Neural progenitor cell (in vitro differentiated cells): ENCODE results near the gene STX19. TPM values are rescaled to one million over a fixed set of nuclear protein-coding genes. Genes with fewer than 3 reads are reported as not detected.

Experiments
- DNase-seq: peaks from one replicate; pipeline ENCODE4 v3.0.0-alpha.2; 2016; ENCODE audit warnings: low spot score
- H2AFZ ChIP-seq: fragments of 200-600 bp; sonication (generic); replicated peaks from 2 replicates; pipeline ENCODE4 v1.6.1; 2016; ENCODE audit warnings: antibody characterized with exemption
- H3F3A ChIP-seq: fragments of 200-600 bp; sonication (generic); 2 replicates; pipeline ENCODE4 v1.6.1; 2016; ENCODE audit warnings: antibody characterized with exemption, low read depth
- H3K27ac ChIP-seq: fragments of 200-600 bp; sonication (generic); 2 replicates; pipeline ENCODE4 v1.5.1; 2016; ENCODE audit warnings: mild to moderate bottlenecking
- H3K27me3 ChIP-seq: fragments of 200-600 bp; sonication (generic); 2 replicates; pipeline ENCODE4 v1.6.1; 2016; ENCODE audit warnings: mild to moderate bottlenecking, moderate library complexity
- H3K36me3 ChIP-seq: fragments of 200-600 bp; sonication (generic); 2 replicates; pipeline ENCODE4 v1.5.1; 2016
- H3K4me1 ChIP-seq: fragments of 200-600 bp; sonication (generic); 2 replicates; pipeline ENCODE4 v1.6.1; 2016; ENCODE audit warnings: mixed run types
- H3K4me2 ChIP-seq: fragments of 200-600 bp; sonication (generic); 2 replicates; pipeline ENCODE4 v1.6.1; 2016
- H3K4me3 ChIP-seq: fragments of 200-600 bp; sonication (generic); 2 replicates; pipeline ENCODE4 v1.5.1; 2016
- H3K79me2 ChIP-seq: fragments of 200-600 bp; sonication (generic); 2 replicates; pipeline ENCODE4 v1.6.1; 2016; ENCODE audit warnings: low read depth
- H3K9ac ChIP-seq: fragments of 200-600 bp; sonication (generic); 2 replicates; pipeline ENCODE4 v1.6.1; 2016
- H3K9me3 ChIP-seq: fragments of 200-600 bp; sonication (generic); 2 replicates; pipeline ENCODE4 v1.5.1; 2016; ENCODE audit warnings: low read depth
- H4K20me1 ChIP-seq: fragments of 200-600 bp; sonication (generic); 2 replicates; pipeline ENCODE4 v1.6.1; 2016; ENCODE audit warnings: low read depth
- H3K27ac Mint-ChIP-seq: 3 replicates; pipeline ENCODE4 v1.8.0; 2021; ENCODE audit warnings: mixed read lengths
- H3K27me3 Mint-ChIP-seq: 2 replicates; pipeline ENCODE4 v1.8.0; 2022; ENCODE audit warnings: low read depth, mild to moderate bottlenecking, inconsistent platforms, moderate library complexity, mixed read lengths; ENCODE audit not compliant: insufficient read depth
- H3K36me3 Mint-ChIP-seq: 3 replicates; pipeline ENCODE4 v1.8.0; 2021; ENCODE audit warnings: mixed read lengths
- H3K4me1 Mint-ChIP-seq: 3 replicates; pipeline ENCODE4 v1.8.0; 2021; ENCODE audit warnings: mixed read lengths
- H3K4me3 Mint-ChIP-seq: 3 replicates; pipeline ENCODE4 v1.8.0; 2021; ENCODE audit warnings: mild to moderate bottlenecking, moderate library complexity, mixed read lengths
- H3K9me3 Mint-ChIP-seq: 3 replicates; pipeline ENCODE4 v1.8.0; 2020; ENCODE audit warnings: mixed read lengths
- CTCF ChIP-seq: fragments of 200-600 bp; sonication (generic); IDR thresholded peaks from 2 replicates; pipeline ENCODE4 v1.5.1; 2017; ENCODE audit warnings: antibody characterized with exemption, mild to moderate bottlenecking
- EZH2 ChIP-seq: fragments of 200-600 bp; sonication (generic); IDR thresholded peaks from 2 replicates; pipeline ENCODE4 v1.6.1; 2017; ENCODE audit warnings: antibody characterized with exemption, mild to moderate bottlenecking, moderate library complexity
- EZH2phosphoT487 ChIP-seq: fragments of 200-600 bp; sonication (generic); IDR thresholded peaks from 2 replicates; pipeline ENCODE4 v1.6.1; 2017; ENCODE audit warnings: antibody characterized with exemption
- total RNA-seq: library from RNA; depleted of rRNA; stranded (reverse); fragments of >200 nt; gene quantifications from 2 replicates; pipeline ENCODE4 v1.2.3, GENCODE V29; 2015; ENCODE audit warnings: low replicate concordance

Gene STX19
- total RNA-seq, 1 donor from 2014 or later = not detected

GRCh38 chr3:94024385-94024784, 4.0 kb downstream of the STX19 start:
- no peaks in the 10 kb centered on the region for H3K79me2 ChIP-seq
- H3K9me3 ChIP-seq = no peaks in the 10 kb centered on the region
- no peak overlapping the region for H3K27ac Mint-ChIP-seq

GRCh38 chr3:94020293-94020692, 8.1 kb downstream of the STX19 start:
- H3K27me3 ChIP-seq = no peaks in the 10 kb centered on the region
- DNase-seq = no peak
- no peak overlapping the region for H3K4me3 ChIP-seq
- no peaks in the 10 kb centered on the region for H3K4me1 Mint-ChIP-seq
- no peak overlapping the region for H2AFZ ChIP-seq
- H3K9ac ChIP-seq = no peak overlapping the region
- no peaks in the 10 kb centered on the region for H3K27me3 Mint-ChIP-seq
- no peaks in the 10 kb centered on the region for H3K36me3 ChIP-seq
- TF ChIP-seq CTCF = no peak
- no peak for TF ChIP-seq EZH2
- H3K4me2 ChIP-seq = no peak overlapping the region
- H3K4me3 Mint-ChIP-seq = no peak overlapping the region
- peaks cover 3% of the 10 kb centered on the region for H3F3A ChIP-seq
- no peaks in the 10 kb centered on the region for H3K9me3 Mint-ChIP-seq
- H3K9me3 ChIP-seq = no peaks in the 10 kb centered on the region
- H3K79me2 ChIP-seq = no peaks in the 10 kb centered on the region
- peaks cover 2% of the 10 kb centered on the region for H3K36me3 Mint-ChIP-seq
- no peaks in the 10 kb centered on the region for H4K20me1 ChIP-seq
- no peaks in the 10 kb centered on the region for H3K4me1 ChIP-seq
- no peak overlapping the region for H3K27ac Mint-ChIP-seq
- H3K27ac ChIP-seq = no peak overlapping the region

More at GRCh38 chr3:94024385-94024784, 4.0 kb downstream of the STX19 start:
- Histone ChIP-seq H3K4me3 (no peak overlapping the region), H3F3A (peaks cover 3% of the 10 kb centered on the region), H3K36me3 (no peaks in the 10 kb centered on the region), H2AFZ (no peak overlapping the region), H3K4me2 (no peak overlapping the region), H3K9ac (no peak overlapping the region), H3K27me3 (no peaks in the 10 kb centered on the region), H4K20me1 (no peaks in the 10 kb centered on the region), H3K27ac (no peak overlapping the region), H3K4me1 (no peaks in the 10 kb centered on the region)
- Mint-ChIP-seq H3K9me3 (no peaks in the 10 kb centered on the region), H3K4me3 (no peak overlapping the region), H3K27me3 (no peaks in the 10 kb centered on the region), H3K36me3 (peaks cover under 1% of the 10 kb centered on the region), H3K4me1 (no peaks in the 10 kb centered on the region)
- no peak for TF ChIP-seq EZH2
- no peak for TF ChIP-seq CTCF
- TF ChIP-seq EZH2phosphoT487 = no peak
- no peak for DNase-seq

DNA sequence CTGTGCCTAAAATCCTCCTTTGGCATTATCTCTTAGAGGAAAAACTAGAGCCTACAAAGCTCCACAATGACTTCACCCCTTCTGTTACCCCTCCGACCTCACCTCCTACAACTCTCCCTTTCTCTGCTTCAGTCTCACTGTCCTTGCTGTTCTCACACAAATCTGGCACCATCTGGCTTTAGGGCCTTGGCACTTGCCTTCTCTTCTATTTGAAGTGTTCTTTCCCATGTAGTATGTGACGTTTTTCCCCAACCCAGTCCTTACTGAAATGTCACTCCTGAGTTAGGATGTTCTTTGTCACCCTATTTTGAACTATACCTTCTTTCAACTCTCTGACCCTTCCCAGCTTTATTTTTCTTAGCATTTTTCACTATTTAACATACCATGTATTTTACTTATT, 8.7 kb downstream of the STX19 start:
- Histone ChIP-seq H3K4me2 (no peak overlapping the region), H4K20me1 (no peaks in the 10 kb centered on the region), H3K9ac (no peak overlapping the region), H3F3A (peaks cover 3% of the 10 kb centered on the region), H3K79me2 (no peaks in the 10 kb centered on the region), H3K36me3 (no peaks in the 10 kb centered on the region), H3K4me1 (no peaks in the 10 kb centered on the region), H3K27me3 (no peaks in the 10 kb centered on the region), H3K4me3 (no peak overlapping the region), H3K27ac (no peak overlapping the region), H3K9me3 (no peaks in the 10 kb centered on the region), H2AFZ (no peak overlapping the region)
- Mint-ChIP-seq H3K27me3 (no peaks in the 10 kb centered on the region), H3K9me3 (no peaks in the 10 kb centered on the region), H3K4me3 (no peak overlapping the region), H3K36me3 (peaks cover 8% of the 10 kb centered on the region), H3K27ac (no peak overlapping the region), H3K4me1 (no peaks in the 10 kb centered on the region)
- DNase-seq = no peak
- TF ChIP-seq CTCF (no peak), EZH2phosphoT487 (no peak), EZH2 (no peak)

DNA sequence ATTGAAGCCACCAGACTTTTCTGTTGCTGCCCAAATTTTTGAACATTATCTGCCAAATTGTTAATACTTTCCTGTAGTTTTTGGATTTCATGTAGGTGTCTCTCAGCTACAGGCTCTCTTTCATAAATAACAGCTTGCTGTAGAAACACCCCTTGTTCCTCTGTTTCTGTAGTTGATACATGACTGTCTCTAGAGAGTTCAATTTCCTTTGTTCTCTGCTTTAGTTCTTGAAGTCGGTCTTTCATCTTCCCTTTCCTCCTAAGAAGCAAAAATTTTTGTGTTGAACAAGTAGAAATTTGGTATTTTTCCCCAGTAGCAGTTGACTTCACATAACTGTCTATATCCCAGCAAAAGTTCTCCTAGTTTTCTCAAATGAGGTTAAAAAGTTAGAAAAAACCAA, 13.4 kb downstream of the STX19 start:
- no peaks in the 10 kb centered on the region for H3K4me1 Mint-ChIP-seq
- TF ChIP-seq EZH2 (no peak), CTCF (no peak), EZH2phosphoT487 (no peak)

More for the DNA sequence above, 13.4 kb downstream of the STX19 start:
- Mint-ChIP-seq H3K9me3 (no peaks in the 10 kb centered on the region), H3K27me3 (no peaks in the 10 kb centered on the region), H3K27ac (no peak overlapping the region), H3K4me3 (no peak overlapping the region), H3K36me3 (peaks cover 9% of the 10 kb centered on the region)
- no peak for DNase-seq
- Histone ChIP-seq H3K27ac (no peak overlapping the region), H3K4me3 (no peak overlapping the region), H2AFZ (no peak overlapping the region), H3K36me3 (no peaks in the 10 kb centered on the region), H3K9ac (no peak overlapping the region), H3K4me1 (no peaks in the 10 kb centered on the region), H3K27me3 (no peaks in the 10 kb centered on the region), H3K9me3 (no peaks in the 10 kb centered on the region), H4K20me1 (no peaks in the 10 kb centered on the region), H3K79me2 (no peaks in the 10 kb centered on the region), H3F3A (no peaks in the 10 kb centered on the region), H3K4me2 (no peak overlapping the region)
